NCI-H2196 (cell line): ENCODE measurements around the gene TNS1.

ENCODE experiments used
- DNase-seq: peaks from one replicate; lab custom pipeline; 2025; ENCODE audit not compliant: unreplicated experiment; lab: John Stamatoyannopoulos, UW

Gene TNS1

GRCh38 chr2:218015586-218016521 is 13.1 kb upstream of the TNS1 start:
- DNase-seq: no peak

- no peak for DNase-seq
Measured at GRCh38 chr2:218014706-218015585, 12.2 kb upstream of the TNS1 start.

GRCh38 chr2:218013289-218013688 is 10.5 kb upstream of the TNS1 start:
- DNase-seq: no peak

DNA sequence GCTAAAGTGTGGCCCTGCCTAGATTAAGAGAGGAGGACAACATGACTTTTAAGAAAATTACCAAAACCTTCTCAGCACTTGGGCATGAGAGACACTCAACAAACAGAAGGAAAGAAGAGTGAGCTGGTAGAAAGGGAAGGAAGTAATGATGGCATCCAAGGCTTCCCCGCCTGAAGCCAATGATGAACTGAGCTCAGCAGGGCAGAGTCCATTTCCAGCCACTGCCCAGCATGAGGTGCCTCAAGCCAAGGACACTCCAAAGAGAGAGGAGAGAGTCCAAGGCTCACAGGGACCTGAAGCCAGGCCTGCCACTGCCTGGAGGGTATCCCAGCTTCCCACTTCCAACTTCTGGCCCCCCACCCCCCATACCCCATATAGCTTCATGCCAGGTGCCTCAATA is 9.5 kb upstream of the TNS1 start:
- DNase-seq: no peak

- no peak for DNase-seq
Measured at GRCh38 chr2:218011653-218012040, 8.9 kb upstream of the TNS1 start.

DNA sequence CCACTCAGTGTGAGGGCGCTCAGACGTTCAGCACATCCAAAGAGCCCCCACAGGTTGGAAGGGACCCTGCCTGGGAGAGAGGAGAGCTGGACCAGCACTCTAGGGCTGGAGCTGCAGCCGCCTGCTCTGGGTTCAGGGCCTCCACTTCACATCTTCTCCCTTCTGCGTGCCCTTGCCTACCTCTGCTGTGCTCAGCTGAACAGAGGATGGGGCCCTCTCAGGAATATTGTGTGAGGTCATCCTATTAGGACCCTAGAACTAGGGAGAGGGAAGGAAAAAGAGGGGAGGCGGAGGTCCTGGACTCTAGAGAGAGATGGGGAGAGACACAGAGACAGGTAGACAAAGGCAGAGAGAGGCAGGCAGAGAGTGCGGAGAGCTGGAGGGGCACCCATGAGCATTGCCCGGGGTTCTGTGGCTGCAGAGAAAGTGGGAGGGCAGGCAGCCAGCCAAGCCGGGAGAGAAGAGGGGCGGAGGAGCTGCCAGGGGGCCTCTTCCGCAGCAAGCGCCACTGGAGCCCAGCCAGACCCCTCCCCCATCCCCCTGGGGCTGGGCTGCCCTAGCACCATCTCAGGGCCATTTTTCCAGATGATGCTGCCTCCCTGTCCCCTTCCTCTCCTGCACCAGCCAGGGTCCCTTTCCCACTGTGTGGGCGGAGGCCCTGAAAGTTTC is 8.3 kb upstream of the TNS1 start:
- DNase-seq: no peak

GRCh38 chr2:218010140-218010983 is 7.6 kb upstream of the TNS1 start:
- DNase-seq: no peak

- DNase-seq: no peak
Measured at GRCh38 chr2:218009765-218010139, 7.0 kb upstream of the TNS1 start.

DNA sequence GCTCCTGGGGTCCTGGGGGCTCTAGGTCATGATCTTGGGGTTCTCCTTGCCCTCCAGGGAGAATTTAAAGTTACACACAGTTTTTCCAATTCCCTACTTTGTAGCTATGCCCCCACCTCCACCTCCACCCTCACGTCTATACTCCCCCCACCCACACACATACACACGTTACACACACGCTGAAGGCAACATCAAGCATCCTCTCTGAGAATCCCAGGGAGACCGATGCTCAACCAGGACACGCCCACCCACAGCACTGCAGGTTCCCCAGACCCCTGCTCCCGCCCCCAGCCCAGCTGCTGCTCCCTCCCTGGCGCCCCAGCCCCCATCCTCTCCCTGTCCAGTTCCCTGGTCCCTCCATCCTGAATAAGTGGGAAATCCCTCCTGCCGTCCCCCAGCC is 6.4 kb upstream of the TNS1 start:
- no peak for DNase-seq

DNA sequence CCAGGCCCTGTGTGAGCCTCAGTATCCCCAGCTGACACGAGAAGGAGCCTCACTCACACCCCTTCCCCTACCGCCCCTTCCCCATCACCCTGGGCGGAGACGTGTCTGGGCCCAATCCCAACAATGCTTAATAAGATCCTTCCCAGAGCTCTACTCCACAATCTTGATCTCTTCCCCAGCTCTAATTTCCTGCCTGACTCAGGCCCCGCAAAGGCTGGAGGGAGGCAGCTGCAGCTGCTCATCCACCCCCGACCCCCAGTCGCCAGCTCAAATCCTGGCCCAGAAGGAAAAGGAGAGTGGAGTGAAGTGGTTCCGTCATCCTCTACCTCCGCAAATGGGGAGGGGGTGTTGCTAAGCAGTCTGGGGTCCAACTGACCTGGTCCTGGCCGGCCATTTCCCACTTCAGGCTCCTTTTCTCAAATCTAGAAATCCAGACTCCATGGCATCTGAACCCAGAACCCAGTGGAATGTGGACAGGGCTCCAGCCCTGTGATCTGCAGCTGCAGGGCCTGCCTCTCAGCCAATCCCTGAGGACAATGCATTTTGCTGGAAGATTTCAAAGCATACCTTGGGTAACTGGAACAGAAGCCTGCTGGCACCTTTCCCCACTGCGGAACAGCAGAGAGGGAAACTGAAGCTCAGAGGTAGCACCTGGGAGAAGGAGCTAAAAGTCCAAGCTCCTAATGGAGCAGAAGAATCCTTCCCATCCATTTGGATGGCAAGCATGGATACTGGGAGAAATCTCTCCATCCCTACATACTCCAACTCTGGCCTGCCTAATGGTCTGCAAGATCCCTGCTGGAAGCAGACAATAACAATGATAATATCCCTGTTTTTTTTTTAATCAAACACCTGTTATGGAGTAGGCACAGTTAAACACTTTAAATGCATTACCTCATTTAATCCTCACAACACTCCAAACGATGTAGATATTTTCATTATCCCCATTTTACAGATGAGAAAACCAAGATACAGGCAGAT is 5.6 kb upstream of the TNS1 start:
- DNase-seq: no peak

- DNase-seq: no peak
Measured at GRCh38 chr2:218006741-218007140, 3.9 kb upstream of the TNS1 start.

GRCh38 chr2:218005486-218005885 is 2.7 kb upstream of the TNS1 start:
- DNase-seq: no peak

DNA sequence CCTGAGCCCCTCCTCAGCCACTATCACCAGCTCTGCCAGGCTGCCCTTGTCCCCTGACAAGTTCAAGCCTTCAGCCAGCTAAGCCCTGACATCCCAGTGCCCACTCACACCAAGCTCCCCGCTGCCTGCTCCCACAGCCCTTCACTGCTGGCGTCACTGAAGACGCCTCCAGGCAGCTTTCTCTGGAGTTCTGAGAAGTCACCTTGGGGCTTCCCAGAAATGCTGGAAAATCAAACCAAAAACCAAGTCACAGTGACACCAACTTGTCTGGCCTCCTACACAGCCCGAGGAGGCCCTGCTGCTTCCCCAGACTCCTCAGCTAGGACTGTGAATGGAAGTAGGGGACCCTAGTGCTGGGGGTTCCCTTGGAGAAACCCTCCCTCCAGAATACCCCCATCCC is 2.2 kb upstream of the TNS1 start:
- DNase-seq: no peak

DNA sequence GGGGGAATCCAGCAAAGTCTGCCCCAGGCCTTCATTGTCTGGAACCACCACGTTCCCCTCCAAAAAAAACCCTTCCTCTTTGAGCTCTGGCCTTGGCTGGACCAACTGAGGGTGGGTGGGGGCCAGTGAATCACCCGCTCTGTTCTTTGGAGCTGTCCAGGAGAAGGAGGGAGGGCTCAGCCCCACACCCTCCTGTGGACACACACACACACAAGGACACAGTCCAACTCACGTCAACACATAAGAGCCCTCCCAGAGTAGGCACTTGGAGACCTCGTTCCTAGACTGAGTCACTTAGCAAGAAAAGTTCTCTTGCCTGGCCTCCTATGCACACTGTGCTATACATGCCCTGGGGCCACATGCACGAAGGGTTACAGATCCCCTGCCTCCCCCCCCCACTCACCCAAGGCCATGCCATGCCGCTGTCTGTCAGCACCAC is 1.2 kb upstream of the TNS1 start:
- no peak for DNase-seq

DNA sequence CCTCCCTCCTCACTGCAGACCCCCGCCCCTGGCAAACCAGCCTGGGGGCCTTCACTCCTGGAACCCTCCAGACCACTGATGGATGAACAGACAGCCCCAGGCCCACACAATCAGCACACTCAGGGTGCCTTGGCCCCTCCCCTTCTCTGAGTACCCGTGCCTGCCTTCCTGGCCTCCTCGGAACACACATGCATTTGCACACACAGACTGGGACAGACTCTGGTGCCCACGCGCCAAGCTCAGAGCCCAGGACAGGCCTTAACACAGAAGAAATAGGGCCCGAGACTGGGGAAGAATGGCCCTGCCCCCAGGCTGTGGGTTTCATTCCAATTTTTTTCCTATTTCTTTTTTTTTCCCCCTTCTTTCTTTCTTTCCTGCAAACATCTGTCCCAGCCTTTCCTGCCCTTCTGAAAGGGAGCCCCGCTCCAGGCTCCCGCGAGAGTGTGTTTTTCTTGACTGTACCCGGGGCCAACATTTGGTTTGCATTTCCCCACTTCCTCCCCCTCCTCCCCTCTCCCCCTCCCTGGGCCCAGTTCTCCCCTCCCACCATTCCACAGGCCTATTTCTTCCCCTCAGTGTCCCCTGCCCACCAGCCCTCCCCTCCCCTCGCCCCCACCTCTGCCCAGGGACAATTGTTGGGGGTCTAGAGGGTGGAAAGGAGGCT is 618 bp upstream of the TNS1 start:
- DNase-seq: no peak

DNA sequence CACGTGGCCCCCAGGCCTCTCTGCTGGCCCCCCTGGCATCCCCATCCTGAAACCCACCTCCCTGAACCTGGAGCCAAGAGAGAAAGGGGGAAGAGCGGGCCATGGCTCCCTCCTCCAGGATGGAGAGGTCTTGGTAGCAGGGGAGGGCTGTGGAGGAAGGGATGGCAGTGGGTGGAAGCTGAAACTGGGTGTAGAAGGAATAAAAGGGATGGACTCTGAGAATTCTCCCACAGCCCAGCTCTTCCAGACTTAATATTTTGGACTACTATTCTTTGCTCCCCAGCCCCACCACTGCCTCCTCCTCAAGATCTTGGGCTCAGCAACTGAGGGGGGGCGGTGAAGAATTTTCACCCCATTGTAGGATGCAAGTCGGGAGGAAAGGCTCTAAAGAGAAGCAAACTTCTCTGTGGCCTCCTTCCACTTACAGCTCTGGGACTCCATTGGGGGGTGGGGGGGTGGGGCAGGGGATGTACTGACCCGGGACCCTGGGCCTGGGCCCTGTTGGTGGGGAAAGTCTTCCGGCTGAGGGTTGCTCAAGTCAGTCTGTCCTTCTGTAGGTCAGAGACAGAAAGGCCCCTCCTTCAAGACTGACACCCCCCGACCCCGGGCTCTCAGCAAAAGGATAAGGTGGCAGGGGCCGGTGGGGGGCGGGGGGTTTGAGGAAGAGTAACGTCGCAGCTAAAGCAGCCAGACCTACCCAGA is 501 bp downstream of the TNS1 start:
- DNase-seq: no peak

- DNase-seq: no peak
Measured at GRCh38 chr2:218001629-218002028, 1.2 kb downstream of the TNS1 start.

DNA sequence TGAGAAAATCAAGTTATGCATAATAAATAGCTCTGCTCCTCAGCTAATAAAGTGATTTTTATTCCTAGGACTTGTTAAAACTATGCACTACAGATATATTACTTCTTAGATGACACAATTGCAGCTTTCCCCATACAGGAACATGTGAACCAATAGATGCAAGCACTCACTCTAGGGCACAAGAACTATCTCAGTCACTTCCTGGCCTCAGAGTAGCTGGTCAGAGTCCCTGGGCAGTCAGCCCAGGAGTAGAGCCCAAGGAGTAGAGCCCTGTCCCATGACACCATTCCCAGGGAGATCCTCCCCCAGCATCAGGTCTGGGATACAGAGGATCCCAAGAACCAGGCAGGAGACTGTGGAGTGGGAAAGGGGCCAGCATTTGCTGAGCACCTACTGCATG is 2.7 kb downstream of the TNS1 start:
- DNase-seq: no peak
